Measurements from ENCODE around the gene AMZ1.

The AMZ1 gene

DNA sequence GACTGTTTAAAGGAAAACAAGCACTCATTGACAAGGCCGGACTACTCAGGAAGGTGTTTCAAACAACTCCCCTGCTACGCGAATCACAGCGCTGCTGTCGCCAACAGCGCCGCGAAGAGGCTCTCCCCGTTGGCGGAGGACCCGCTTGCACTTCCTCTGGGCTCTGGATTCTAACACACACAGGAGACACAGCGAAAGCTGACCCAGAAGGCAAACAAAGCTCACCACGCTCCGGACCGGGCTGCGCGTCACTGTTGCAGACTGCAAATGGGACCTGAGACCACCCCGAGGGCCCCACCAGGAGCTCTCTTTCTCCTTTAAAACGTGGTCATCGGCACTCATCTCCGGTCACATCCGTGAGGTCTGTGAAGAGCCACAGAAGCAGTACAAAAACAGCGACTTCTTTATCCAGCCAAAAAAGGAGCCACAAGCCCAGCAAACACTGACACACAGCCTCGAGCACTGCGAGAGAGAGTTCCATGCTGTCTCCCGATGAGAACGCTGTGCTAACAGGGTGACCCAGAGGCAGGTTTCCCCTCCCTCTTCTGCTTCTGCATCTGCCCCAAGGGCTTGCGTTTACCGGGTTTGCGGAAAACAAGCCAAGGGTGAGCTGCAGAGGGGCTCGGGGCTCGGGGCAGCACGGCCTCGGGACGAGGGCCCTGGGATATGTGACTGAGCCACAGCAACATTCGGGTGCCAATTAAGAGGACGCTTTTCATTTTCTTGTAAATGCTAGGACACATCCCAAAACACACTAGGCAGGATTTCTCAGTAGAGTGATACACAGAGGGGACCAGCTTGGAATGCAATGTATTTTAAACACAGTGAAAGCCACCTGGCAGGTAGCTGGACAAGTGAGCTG lies 41.3 kb downstream of the AMZ1 start:
- TF ChIP-seq, protein P1, sequence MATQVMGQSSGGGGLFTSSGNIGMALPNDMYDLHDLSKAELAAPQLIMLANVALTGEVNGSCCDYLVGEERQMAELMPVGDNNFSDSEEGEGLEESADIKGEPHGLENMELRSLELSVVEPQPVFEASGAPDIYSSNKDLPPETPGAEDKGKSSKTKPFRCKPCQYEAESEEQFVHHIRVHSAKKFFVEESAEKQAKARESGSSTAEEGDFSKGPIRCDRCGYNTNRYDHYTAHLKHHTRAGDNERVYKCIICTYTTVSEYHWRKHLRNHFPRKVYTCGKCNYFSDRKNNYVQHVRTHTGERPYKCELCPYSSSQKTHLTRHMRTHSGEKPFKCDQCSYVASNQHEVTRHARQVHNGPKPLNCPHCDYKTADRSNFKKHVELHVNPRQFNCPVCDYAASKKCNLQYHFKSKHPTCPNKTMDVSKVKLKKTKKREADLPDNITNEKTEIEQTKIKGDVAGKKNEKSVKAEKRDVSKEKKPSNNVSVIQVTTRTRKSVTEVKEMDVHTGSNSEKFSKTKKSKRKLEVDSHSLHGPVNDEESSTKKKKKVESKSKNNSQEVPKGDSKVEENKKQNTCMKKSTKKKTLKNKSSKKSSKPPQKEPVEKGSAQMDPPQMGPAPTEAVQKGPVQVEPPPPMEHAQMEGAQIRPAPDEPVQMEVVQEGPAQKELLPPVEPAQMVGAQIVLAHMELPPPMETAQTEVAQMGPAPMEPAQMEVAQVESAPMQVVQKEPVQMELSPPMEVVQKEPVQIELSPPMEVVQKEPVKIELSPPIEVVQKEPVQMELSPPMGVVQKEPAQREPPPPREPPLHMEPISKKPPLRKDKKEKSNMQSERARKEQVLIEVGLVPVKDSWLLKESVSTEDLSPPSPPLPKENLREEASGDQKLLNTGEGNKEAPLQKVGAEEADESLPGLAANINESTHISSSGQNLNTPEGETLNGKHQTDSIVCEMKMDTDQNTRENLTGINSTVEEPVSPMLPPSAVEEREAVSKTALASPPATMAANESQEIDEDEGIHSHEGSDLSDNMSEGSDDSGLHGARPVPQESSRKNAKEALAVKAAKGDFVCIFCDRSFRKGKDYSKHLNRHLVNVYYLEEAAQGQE (IDR thresholded peaks at IDR 0.05; ENCODE audit: insufficient read depth in 1 of 2, low read depth in 2 of 2, low read length in 2 of 2), result no peak
- TF ChIP-seq SIN3A (IDR thresholded peaks at IDR 0.05; ENCODE audit: borderline replicate concordance, insufficient read depth, low read length), result peak; percentile 59; the same call in 1 of the 2 replicates
- peak; percentile 74 for TF ChIP-seq FOXP2 (optimal IDR thresholded peaks at IDR 0.05; ENCODE audit: borderline replicate concordance, extremely low read depth, extremely low read length, insufficient read depth)

- TF ChIP-seq SIN3A (IDR thresholded peaks at IDR 0.05; ENCODE audit: borderline replicate concordance, insufficient read depth, low read length), result no peak
- TF ChIP-seq FOXP2 (optimal IDR thresholded peaks at IDR 0.05; ENCODE audit: borderline replicate concordance, extremely low read depth, extremely low read length, insufficient read depth), result no peak
- TF ChIP-seq POLR2AphosphoS5 (IDR thresholded peaks at IDR 0.05; ENCODE audit: low read depth, low read length), result no peak
- TF ChIP-seq, protein P1 (IDR thresholded peaks at IDR 0.05; ENCODE audit: insufficient read depth in 1 of 2, low read depth in 2 of 2, low read length in 2 of 2), result no peak
- no peak for TF ChIP-seq TAF1 (IDR thresholded peaks at IDR 0.05; ENCODE audit: borderline replicate concordance, insufficient read depth, low read length)
Observed at GRCh38 chr7:2729893-2730716, 42.1 kb downstream of the AMZ1 start.

DNA sequence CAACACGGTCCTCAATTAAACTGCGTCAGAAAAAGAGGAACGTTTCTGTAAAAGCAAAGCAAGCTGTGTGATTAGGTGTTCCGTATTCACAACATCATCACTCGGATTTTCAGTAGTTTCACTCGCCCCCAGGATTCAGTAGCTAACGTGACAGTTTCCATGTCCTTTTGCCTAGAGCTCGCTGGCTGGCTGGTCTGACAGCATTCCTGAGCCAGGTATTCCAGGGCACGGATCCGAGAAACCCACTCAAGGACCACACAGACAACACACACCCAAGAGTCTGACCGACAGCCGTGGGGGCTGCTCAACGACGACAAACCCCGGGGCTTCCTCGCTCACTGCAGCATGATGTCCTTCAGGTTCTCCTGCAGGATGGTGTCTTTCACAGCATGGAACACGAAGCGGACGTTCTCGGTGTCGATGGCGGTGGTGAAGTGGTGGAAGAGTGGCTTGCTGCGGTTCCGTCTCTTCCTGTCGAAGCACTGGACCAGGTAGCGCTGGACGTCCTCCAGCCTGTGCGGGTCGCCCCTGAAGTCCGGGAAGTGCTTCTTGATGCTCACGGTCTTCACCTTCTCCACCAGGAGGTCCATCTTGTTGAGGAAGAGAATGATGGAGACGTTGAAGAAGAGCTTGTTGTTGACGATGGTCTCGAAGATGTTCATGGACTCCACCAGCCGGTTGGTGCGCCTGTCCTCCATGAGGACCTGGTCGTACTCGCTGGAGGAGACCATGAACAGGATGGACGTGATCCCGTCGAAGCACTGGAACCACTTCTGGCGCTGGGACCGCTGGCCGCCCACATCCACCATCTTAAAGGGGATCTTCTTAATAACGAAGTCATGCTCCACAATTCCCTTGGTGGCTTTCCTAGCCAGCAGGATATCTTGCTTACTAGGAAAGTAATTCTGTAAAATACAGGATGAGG lies 43.1 kb downstream of the AMZ1 start:
- no peak for TF ChIP-seq TAF1 (IDR thresholded peaks at IDR 0.05; ENCODE audit: borderline replicate concordance, insufficient read depth, low read length)
- TF ChIP-seq, protein P1 (IDR thresholded peaks at IDR 0.05; ENCODE audit: insufficient read depth in 1 of 2, low read depth in 2 of 2, low read length in 2 of 2), result no peak
- no peak for TF ChIP-seq FOXP2 (optimal IDR thresholded peaks at IDR 0.05; ENCODE audit: borderline replicate concordance, extremely low read depth, extremely low read length, insufficient read depth)
- no peak for TF ChIP-seq SIN3A (IDR thresholded peaks at IDR 0.05; ENCODE audit: borderline replicate concordance, insufficient read depth, low read length)
- TF ChIP-seq POLR2AphosphoS5 (IDR thresholded peaks at IDR 0.05; ENCODE audit: low read depth, low read length), result no peak

DNA sequence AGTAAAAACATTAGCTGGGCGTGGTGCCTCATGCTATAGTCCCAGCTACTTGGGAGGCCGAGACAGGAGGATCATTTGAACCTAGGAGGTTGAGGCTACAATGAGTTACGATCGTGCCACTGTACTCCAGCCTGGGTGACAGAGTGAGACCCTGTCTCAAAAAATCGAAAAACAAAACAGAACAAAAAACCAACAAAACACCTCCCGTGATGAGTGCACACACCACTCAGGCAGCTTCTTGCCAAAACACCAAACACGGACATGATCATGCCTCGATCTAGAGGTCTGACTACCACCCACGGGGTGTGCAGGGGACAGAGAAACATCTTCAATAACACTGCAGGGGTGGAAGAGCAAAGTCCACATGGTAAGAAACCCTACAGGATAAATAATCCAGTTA lies 44.4 kb downstream of the AMZ1 start:
- TF ChIP-seq POLR2AphosphoS5 (IDR thresholded peaks at IDR 0.05; ENCODE audit: low read depth, low read length) (no peak), SIN3A (IDR thresholded peaks at IDR 0.05; ENCODE audit: borderline replicate concordance, insufficient read depth, low read length) (no peak), FOXP2 (optimal IDR thresholded peaks at IDR 0.05; ENCODE audit: borderline replicate concordance, extremely low read depth, extremely low read length, insufficient read depth) (no peak), TAF1 (IDR thresholded peaks at IDR 0.05; ENCODE audit: borderline replicate concordance, insufficient read depth, low read length) (no peak)
- TF ChIP-seq, protein P1 (IDR thresholded peaks at IDR 0.05; ENCODE audit: insufficient read depth in 1 of 2, low read depth in 2 of 2, low read length in 2 of 2), result no peak
